Measurements from ENCODE around the gene DNASE1.
"Not testable (repeated sequence)": the region's sequence is repeated elsewhere in the genome, so short reads cannot be mapped to it uniquely, and the experiment has no call there.

DNASE1 gene

DNA sequence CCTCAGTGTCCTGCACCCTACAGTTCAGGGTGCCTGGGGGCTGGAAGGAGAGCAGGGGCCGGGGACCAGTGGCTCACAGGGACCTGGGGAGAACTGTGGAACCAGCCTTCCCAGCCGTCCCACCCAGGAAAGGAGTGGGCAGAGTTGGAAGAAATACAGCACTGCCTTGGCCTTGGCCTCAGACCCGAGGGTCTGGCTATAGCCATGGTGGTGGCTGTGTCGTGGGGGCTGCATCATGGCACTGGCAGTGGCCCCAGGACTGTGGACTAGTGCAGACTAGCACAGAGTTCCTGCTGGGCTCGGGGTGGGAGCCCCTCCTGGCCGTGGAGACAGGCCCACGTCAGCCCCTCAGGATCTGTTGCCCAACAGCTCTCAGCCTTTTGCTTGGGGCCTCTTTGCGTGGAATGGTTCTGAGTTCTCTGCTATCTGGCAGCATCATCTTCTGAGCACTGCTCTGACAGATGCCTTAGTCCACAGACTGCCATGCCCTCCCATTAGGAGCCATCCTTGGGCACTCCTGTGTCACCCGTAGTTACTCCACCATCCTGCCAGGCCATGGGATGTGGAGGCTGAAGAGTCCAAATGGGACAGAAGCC lies 12.6 kb upstream of the DNASE1 start:
- DNase-seq: no peak

DNA sequence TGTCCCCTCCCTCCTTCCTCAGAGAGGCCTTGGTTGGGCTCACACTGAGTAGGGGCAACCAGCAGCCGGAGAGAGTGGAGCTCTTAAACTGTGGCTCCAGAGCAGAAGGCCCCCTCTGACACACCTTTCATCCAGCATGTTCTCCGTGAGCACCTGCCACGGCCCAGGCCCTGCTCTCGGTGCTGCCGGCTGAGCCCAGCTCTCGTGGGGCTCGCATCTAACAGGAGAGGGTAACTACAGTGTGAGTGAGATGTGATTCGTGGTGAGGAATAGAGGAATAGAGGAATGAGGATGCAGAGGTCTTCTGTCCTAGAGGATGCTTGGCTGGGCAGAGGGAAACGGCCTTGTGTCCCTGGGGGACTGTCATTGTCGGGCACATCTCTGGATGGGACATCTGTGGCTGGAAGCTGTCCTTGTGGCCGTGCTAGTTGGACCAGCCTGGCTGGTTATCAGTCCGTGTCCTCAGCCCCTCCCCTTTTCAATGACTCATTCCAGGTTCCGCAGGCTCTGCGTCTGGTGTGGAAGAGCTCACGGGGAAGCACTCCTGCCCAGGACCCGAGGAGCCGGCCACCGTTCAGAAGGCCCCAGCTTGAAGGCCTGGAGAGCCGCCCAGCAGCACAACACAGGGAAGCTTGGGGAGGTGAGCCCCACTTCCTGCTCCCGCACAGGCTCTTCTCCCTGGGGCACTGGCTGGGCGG lies 11.9 kb upstream of the DNASE1 start:
- no peak for DNase-seq

GRCh38 chr16:3643095-3643730 lies 11.3 kb upstream of the DNASE1 start:
- DNase-seq: no peak

GRCh38 chr16:3645108-3645503 lies 9.4 kb upstream of the DNASE1 start:
- no peak for DNase-seq

DNA sequence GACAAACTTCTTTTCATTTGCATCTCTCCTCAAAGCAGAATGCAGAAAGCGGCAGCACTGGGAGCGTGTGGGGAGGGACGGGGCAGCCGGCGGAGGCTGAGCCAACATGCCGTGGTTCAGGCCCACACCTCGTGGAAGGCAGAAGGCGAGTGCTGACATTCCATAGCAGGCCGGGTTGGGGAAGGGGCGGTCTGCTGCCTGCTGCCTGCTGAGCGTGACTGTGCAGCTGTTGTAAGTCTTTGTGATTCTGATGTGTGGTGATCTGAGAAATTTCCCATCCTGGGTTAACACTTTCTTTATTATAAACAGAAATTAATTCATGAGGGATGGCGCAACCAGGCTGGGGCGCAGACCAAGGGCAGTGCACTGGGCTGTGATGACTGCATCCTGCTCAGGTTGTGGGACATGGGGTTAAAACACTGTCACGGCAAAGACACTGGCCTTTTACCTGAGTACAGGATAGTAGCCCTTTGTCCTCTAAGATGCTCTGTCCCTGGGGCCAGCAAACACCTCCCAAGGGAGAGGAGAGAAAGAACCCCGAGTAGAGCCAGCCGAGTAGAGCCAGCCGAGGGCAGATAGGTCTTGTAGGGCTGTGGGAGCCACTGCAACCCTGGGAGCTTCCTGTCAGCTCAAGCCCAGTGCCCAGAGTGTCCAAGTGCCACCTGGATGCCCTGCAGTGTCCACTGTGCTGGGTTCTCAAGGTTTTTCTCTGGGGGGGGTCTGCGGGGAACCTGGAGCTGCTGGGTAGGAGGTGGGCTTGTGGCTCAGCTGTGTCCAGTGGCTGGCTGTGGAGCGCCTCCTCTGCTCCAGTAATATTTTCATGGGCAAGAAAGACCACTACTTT lies 8.8 kb upstream of the DNASE1 start:
- no peak for DNase-seq

GRCh38 chr16:3646348-3646920 lies 8.1 kb upstream of the DNASE1 start:
- DNase-seq: no peak

GRCh38 chr16:3650631-3651265 lies 3.7 kb upstream of the DNASE1 start:
- no peak for DNase-seq

DNA sequence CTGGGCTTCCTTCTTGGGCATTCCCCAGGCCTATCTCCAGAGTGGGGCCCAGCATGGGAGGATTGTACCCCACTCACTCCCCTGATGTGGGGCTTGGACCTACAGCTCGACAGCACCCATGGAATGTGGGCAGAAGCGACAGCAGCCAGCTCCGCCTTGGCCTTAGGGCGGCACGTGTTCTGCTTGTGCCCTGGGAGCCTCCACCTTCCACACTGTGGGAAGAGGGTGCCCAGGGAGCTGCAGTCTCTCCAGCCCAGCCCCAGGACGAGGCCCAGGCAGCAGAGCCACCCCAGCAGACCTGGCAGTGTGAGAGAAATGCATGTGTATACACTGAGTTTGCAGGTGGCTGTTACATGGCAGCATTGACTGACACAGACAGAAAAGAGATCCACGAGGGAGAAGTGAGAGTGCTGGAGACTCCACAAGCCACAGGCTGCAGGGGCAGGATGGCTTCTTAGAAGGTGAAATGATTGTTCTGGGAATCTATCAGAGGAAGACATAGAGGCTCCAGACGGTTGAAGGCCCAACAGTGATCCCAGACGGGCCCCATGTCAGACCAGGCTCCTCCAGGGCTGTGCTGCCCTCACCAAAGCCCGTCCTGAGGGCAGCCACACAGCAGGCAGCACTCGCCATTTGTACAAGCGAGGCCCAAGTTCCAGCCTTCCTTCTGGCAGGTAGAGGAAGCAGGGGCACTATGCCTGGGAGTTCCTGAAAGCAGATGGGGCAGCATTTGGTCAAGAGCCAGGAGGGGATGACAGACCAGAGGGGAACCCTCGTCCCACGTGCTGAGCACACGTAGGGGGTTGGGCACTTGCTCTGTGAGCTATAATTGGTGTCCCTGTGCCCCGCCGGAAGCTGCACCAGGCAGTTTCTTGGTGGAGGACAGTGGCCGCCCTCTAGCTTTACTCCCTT lies 2.8 kb upstream of the DNASE1 start:
- DNase-seq: no peak

GRCh38 chr16:3652373-3653195 lies 1.9 kb upstream of the DNASE1 start:
- no peak for DNase-seq

DNA sequence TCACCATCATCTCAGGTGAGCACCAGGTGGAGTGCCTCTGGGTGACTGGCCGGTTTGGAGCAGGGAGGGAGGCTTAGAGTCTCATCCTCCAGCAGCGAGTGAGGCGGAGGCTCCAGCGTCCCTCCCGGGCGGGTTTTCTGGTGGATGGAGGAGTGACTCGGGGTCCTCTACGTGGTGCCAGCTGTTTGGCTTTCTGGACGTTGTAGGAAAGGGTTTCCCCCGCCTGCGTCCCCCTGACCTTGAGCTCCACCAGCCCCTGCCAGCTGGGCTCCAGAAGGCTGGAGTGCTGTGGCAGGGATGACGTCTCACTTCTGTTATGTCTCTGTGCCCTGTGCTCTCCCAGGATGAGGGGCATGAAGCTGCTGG lies 522 bp downstream of the DNASE1 start:
- DNase-seq: no peak

DNA sequence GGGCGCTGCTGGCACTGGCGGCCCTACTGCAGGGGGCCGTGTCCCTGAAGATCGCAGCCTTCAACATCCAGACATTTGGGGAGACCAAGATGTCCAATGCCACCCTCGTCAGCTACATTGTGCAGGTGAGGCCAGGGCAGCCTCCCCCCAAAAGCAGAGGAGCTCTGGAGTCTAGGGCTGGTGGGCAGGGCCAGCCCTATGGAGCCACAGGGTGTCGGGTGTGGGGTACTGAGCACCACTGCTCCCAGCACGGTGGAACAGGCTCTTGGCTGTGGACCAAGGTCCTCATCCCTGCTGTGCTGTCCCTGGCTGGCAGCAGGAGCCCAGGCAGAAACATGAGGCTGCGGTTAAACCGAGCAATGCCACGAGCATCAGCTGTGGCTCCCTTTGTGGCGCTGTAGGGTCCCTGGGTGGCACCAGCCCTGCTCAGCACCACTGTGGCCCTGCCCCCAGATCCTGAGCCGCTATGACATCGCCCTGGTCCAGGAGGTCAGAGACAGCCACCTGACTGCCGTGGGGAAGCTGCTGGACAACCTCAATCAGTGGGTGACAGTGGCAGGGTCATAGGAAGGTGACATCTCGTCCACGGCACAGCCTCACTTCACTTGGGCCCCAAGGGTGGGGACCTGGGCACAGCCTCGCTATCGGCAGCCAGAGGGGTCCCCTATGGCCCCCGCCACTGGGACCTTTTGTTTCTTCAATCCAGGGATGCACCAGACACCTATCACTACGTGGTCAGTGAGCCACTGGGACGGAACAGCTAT lies 1.1 kb downstream of the DNASE1 start:
- no peak for DNase-seq

DNA sequence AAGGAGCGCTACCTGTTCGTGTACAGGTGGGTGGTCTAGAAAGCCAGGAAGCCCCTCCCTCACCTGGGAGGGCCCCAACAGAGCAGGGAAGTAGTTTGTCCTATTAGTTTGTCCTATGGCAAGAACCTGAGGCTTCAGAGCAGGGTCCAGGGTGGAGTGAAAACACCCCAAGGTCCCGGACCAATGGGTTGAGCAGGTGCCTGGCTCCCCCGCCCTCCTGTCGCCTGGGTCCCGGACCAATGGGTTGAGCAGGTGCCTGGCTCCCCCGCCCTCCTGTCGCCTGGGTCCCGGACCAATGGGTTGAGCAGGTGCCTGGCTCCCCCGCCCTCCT lies 1.6 kb downstream of the DNASE1 start:
- DNase-seq: not testable (repeated sequence)

DNA sequence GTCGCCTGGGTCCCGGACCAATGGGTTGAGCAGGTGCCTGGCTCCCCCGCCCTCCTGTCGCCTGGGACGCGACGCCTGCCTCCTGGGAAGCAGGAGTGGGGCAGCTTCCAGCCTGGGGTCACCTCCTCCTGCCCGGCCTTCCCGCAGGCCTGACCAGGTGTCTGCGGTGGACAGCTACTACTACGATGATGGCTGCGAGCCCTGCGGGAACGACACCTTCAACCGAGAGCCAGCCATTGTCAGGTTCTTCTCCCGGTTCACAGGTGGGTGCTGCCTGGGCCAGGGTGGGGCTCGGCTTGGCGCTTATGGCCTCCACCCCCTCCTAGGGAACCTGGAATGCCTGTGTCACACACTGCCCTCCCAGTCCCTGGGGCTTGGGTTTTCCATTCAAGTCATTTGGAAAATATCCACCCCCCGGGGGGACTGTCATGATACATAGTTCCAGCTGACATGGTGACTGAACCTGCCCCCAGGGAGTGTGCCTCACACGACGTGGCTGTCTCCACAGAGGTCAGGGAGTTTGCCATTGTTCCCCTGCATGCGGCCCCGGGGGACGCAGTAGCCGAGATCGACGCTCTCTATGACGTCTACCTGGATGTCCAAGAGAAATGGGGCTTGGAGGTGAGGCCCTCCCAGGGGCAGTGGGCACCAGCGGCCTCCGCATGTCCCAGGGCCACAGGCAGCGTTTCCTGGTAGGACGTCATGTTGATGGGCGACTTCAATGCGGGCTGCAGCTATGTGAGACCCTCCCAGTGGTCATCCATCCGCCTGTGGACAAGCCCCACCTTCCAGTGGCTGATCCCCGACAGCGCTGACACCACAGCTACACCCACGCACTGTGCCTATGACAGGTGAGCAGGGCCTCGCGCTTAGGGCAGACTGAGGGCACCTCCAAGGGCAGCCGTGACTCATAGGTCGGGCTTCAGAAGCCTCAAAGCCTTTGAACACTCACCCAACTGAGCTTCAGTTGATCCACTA lies 2.3 kb downstream of the DNASE1 start:
- no peak for DNase-seq

- DNase-seq: no peak
These were observed 4.8 kb downstream of the DNASE1 start for GRCh38 chr16:3659251-3659650.

DNA sequence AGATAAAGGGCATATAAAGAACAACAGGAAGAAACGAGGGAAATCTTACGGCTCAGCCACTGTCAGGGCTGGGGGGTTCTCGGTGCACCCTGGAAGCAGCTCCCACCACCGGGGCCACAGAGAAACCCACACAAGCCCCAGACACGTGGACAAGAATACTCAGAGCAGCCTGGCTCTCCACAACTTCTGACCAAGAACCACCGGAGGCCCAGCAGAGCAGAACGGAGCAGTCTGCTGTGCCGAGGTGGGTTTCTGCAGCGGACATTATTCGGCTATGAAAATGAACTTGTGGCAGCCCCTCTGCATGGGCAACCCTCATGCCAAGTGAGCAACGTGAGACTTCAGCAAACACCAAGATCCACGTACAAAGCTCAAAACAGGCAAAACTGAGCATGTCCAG lies 6.8 kb downstream of the DNASE1 start:
- DNase-seq: no peak

DNA sequence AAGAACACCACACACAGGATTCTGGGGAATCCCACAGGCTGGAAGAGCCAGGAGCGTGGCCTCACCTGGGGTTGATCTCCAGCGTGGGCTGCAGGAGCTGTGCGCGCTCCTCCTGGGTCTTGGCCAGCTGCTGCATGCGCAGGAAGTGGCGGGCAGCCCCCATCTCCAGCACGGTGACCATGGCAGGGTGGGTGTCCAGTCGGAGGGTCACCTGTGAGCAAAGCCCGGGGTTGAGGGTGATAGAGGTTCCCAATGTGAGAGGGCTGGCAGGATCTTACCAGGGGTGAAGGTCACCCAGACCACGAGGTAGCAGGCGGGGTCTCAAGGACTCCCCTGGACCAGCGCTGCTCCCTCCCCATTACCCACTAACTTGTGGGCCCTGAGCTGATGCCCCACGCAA lies 7.4 kb downstream of the DNASE1 start:
- no peak for DNase-seq

GRCh38 chr16:3662601-3663000 lies 8.1 kb downstream of the DNASE1 start:
- no peak for DNase-seq

GRCh38 chr16:3664187-3664896 lies 9.9 kb downstream of the DNASE1 start:
- no peak for DNase-seq

Data from NCI-H82 (cell line).